HG03135 (cell line): ENCODE results near the gene HDAC4.

Experiments used
- ATAC-seq: cut with Tn5 transposase; IDR thresholded peaks from one replicate; pipeline ENCODE4 v1.9.1; 2021; ENCODE audit warnings: mild to moderate bottlenecking, moderate library complexity; ENCODE audit not compliant: unreplicated experiment

HDAC4 gene

GRCh38 chr2:239299218-239299939, 101.4 kb downstream of the HDAC4 start:
- ATAC-seq: no peak

- no peak for ATAC-seq
Observed at GRCh38 chr2:239298116-239298804, 102.6 kb downstream of the HDAC4 start.

- ATAC-seq: no peak
Observed at GRCh38 chr2:239297142-239298004, 103.4 kb downstream of the HDAC4 start.

GRCh38 chr2:239296020-239296932, 104.5 kb downstream of the HDAC4 start:
- ATAC-seq: no peak

GRCh38 chr2:239295377-239296019, 105.3 kb downstream of the HDAC4 start:
- ATAC-seq: no peak

- no peak for ATAC-seq
Observed at GRCh38 chr2:239294571-239295054, 106.2 kb downstream of the HDAC4 start.

GRCh38 chr2:239293775-239294430, 106.9 kb downstream of the HDAC4 start:
- no peak for ATAC-seq

GRCh38 chr2:239292959-239293774, 107.7 kb downstream of the HDAC4 start:
- ATAC-seq: no peak

GRCh38 chr2:239292531-239292930, 108.3 kb downstream of the HDAC4 start:
- no peak for ATAC-seq

- ATAC-seq: no peak
Observed at GRCh38 chr2:239291475-239292350, 109.1 kb downstream of the HDAC4 start.

GRCh38 chr2:239290618-239291474, 110.0 kb downstream of the HDAC4 start:
- ATAC-seq: no peak

- ATAC-seq: no peak
Observed at GRCh38 chr2:239289545-239289944, 111.3 kb downstream of the HDAC4 start.

- ATAC-seq: no peak
Observed at GRCh38 chr2:239288951-239289511, 111.8 kb downstream of the HDAC4 start.

- no peak for ATAC-seq
Observed at GRCh38 chr2:239288237-239288636, 112.6 kb downstream of the HDAC4 start.

- no peak for ATAC-seq
Observed at GRCh38 chr2:239287461-239287860, 113.4 kb downstream of the HDAC4 start.

- no peak for ATAC-seq
Observed at GRCh38 chr2:239286901-239287300, 113.9 kb downstream of the HDAC4 start.
